HepG2 (cell line): ENCODE results near the gene LTB4R2.
"Not testable (repeated sequence)": the region's sequence is repeated elsewhere in the genome, so short reads cannot be mapped to it uniquely, and the experiment has no call there.

ENCODE experiments used
- EZH2 ChIP-seq: conservative IDR thresholded peaks from 2 replicates; pipeline ENCODE4 v1.6.1; 2012; ENCODE audit warnings: mild to moderate bottlenecking, low read depth, low read length, moderate library complexity
- GABPA ChIP-seq, 2 experiments: IDR thresholded peaks; 2 replicates each; pipeline ENCODE4 v1.6.1; 2011 to 2016; ENCODE audit warnings: low read depth in 2 of 2, low read length in 1 of 2, missing biosample characterization in 1 of 2, missing genetic modification characterization in 1 of 2
- MZF1 ChIP-seq: sonication (generic); formaldehyde crosslinking; IDR thresholded peaks from 2 replicates; pipeline ENCODE4 v1.8.1; 2023; ENCODE audit warnings: mild to moderate bottlenecking, missing genetic modification reagents, borderline replicate concordance
- POLR2A ChIP-seq, 2 experiments: IDR thresholded peaks; 2 replicates each; pipeline ENCODE4 v1.6.1; 2011; ENCODE audit warnings: low read depth in 2 of 2, low read length in 2 of 2, mild to moderate bottlenecking in 1 of 2, moderate library complexity in 1 of 2; ENCODE audit not compliant: insufficient read depth in 1 of 2
- RXRA ChIP-seq: sonication (generic); formaldehyde crosslinking; IDR thresholded peaks from 2 replicates; pipeline ENCODE4 v1.5.1; 2020; ENCODE audit warnings: missing genetic modification reagents
- STAG1 ChIP-seq: sonication (generic); formaldehyde crosslinking; IDR thresholded peaks from 2 replicates; pipeline ENCODE4 v1.4.0; 2020; ENCODE audit warnings: missing genetic modification reagents
- ZBTB1 ChIP-seq: sonication (generic); formaldehyde crosslinking; IDR thresholded peaks from 2 replicates; pipeline ENCODE4 v1.4.0; 2020; ENCODE audit warnings: missing genetic modification reagents, borderline replicate concordance
- ZNF253 ChIP-seq: sonication (generic); formaldehyde crosslinking; IDR thresholded peaks from 2 replicates; pipeline ENCODE4 v1.8.0; 2022; ENCODE audit warnings: mild to moderate bottlenecking, missing genetic modification reagents, borderline replicate concordance
- ZNF660 ChIP-seq: sonication (generic); formaldehyde crosslinking; IDR thresholded peaks from 2 replicates; pipeline ENCODE4 v1.5.1; 2020; ENCODE audit warnings: mild to moderate bottlenecking, low read depth, missing genetic modification reagents, borderline replicate concordance
- TF ChIP-seq, protein P1 (sequence below): sonication (generic); formaldehyde crosslinking; IDR thresholded peaks from 2 replicates; pipeline ENCODE4 v1.5.0; 2020; ENCODE audit warnings: mild to moderate bottlenecking, missing genetic modification reagents, moderate library complexity

DNA sequence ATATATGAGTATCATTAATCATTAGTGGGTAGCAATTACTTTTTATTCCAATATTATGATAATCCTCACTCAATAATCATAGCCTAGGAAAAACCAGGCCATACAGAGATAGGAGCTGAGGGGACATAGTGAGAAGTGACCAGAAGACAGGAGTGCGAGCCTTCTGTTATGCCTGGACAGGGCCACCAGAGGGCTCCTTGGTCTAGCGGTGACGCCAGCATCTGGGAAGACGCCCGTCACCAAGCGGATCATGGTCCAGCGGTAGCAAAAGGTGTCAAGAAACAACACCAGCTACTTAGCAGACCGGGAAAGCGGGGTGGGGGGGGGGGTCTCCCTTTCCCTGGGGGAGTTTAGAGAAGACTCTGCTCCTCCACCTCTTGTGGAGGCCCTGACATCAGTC, 18.0 kb downstream of the LTB4R2 start:
- peak; percentile 81 for TF ChIP-seq STAG1 (CRISPR knock-in tag)
- TF ChIP-seq MZF1; POLR2A (IDR thresholded peaks at IDR 0.05; ENCODE audit: insufficient read depth in 1 of 2, low read depth in 2 of 2, low read length in 2 of 2); GABPA (IDR thresholded peaks at IDR 0.05; ENCODE audit: low read depth, low read length); GABPA (CRISPR knock-in tag; IDR thresholded peaks at IDR 0.05; ENCODE audit: low read depth); EZH2; ZNF660 (CRISPR knock-in tag); ZBTB1 (CRISPR knock-in tag); RXRA (CRISPR knock-in tag); ZNF253 (CRISPR knock-in tag): not testable (repeated sequence)
- TF ChIP-seq, protein P1, sequence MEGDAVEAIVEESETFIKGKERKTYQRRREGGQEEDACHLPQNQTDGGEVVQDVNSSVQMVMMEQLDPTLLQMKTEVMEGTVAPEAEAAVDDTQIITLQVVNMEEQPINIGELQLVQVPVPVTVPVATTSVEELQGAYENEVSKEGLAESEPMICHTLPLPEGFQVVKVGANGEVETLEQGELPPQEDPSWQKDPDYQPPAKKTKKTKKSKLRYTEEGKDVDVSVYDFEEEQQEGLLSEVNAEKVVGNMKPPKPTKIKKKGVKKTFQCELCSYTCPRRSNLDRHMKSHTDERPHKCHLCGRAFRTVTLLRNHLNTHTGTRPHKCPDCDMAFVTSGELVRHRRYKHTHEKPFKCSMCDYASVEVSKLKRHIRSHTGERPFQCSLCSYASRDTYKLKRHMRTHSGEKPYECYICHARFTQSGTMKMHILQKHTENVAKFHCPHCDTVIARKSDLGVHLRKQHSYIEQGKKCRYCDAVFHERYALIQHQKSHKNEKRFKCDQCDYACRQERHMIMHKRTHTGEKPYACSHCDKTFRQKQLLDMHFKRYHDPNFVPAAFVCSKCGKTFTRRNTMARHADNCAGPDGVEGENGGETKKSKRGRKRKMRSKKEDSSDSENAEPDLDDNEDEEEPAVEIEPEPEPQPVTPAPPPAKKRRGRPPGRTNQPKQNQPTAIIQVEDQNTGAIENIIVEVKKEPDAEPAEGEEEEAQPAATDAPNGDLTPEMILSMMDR (CRISPR knock-in tag), result peak; percentile 89
